SH-SY5Y (cell line): ENCODE results near the gene TMED4.

Experiments used
- GATA2 ChIP-seq: IDR thresholded peaks from 2 replicates; pipeline ENCODE4 v1.6.1; 2011; ENCODE audit warnings: mild to moderate bottlenecking, low read depth, low read length
- GATA3 ChIP-seq: IDR thresholded peaks from 2 replicates; pipeline ENCODE4 v1.6.1; 2011; ENCODE audit warnings: low read depth, mild to moderate bottlenecking, low read length, moderate library complexity

- TF ChIP-seq GATA3 (no peak), GATA2 (no peak)
These were observed 46.5 kb downstream of the TMED4 start for GRCh38 chr7:44535348-44536064.
